GM18502 (cell line): Measurements from ENCODE around the gene GPR146.
"Not testable (repeated sequence)": the region's sequence is repeated elsewhere in the genome, so short reads cannot be mapped to it uniquely, and the experiment has no call there.

Source experiments
- ATAC-seq: cut with Tn5 transposase; IDR thresholded peaks from one replicate; pipeline ENCODE4 v1.9.1; 2021; ENCODE audit warnings: mild to moderate bottlenecking; ENCODE audit not compliant: unreplicated experiment, poor library complexity

The GPR146 gene

GRCh38 chr7:1044189-1045068 lies at the start of gene GPR146:
TSS of gene GPR146 (plus strand) at chr7:1044546. CDS start at chr7:1057516, 12,970 bp downstream.
- ATAC-seq: peak; percentile 90

GRCh38 chr7:994592-995308 lies 49.6 kb upstream of the GPR146 start:
- no peak for ATAC-seq

GRCh38 chr7:995571-995970 lies 48.8 kb upstream of the GPR146 start:
- ATAC-seq: no peak

GRCh38 chr7:996079-996872 lies 48.1 kb upstream of the GPR146 start:
- no peak for ATAC-seq

- ATAC-seq: no peak
Observed at GRCh38 chr7:997404-998395, 46.6 kb upstream of the GPR146 start.

- ATAC-seq: no peak
Observed at GRCh38 chr7:999149-999879, 45.0 kb upstream of the GPR146 start.

- ATAC-seq: no peak
Observed at GRCh38 chr7:999941-1000935, 44.1 kb upstream of the GPR146 start.

- ATAC-seq: not testable (repeated sequence)
Observed at GRCh38 chr7:1001069-1001770, 43.1 kb upstream of the GPR146 start.

- not testable (repeated sequence) for ATAC-seq
Observed at GRCh38 chr7:1002026-1002425, 42.3 kb upstream of the GPR146 start.

- not testable (repeated sequence) for ATAC-seq
Observed at GRCh38 chr7:1002445-1002844, 41.9 kb upstream of the GPR146 start.

- no peak for ATAC-seq
Observed at GRCh38 chr7:1004018-1004852, 40.1 kb upstream of the GPR146 start.

- no peak for ATAC-seq
Observed at GRCh38 chr7:1005303-1005702, 39.0 kb upstream of the GPR146 start.

- no peak for ATAC-seq
Observed at GRCh38 chr7:1007901-1008300, 36.4 kb upstream of the GPR146 start.

- no peak for ATAC-seq
Observed at GRCh38 chr7:1008733-1009363, 35.5 kb upstream of the GPR146 start.

- ATAC-seq: no peak
Observed at GRCh38 chr7:1009747-1010146, 34.6 kb upstream of the GPR146 start.

GRCh38 chr7:1010226-1010625 lies 34.1 kb upstream of the GPR146 start:
- no peak for ATAC-seq
